SU-DHL-6 (cell line): ENCODE data around the gene HIVEP1.

Experiments used
- EZH2phosphoT487 ChIP-seq: fragments of 200-600 bp; sonication (generic), shearing (Covaris generic); conservative IDR thresholded peaks from 2 replicates; pipeline ENCODE4 v1.6.1; 2018; ENCODE audit warnings: mild to moderate bottlenecking, antibody characterized with exemption, low read length, moderate library complexity, mixed read lengths
- TF ChIP-seq, protein P1 (sequence below): fragments of 200-600 bp; sonication (generic); IDR thresholded peaks from one replicate; pipeline ENCODE4 v1.5.1; 2017; ENCODE audit warnings: antibody characterized with exemption, mild to moderate bottlenecking, low read length, moderate library complexity; ENCODE audit not compliant: insufficient read depth, poor library complexity, severe bottlenecking

DNA sequence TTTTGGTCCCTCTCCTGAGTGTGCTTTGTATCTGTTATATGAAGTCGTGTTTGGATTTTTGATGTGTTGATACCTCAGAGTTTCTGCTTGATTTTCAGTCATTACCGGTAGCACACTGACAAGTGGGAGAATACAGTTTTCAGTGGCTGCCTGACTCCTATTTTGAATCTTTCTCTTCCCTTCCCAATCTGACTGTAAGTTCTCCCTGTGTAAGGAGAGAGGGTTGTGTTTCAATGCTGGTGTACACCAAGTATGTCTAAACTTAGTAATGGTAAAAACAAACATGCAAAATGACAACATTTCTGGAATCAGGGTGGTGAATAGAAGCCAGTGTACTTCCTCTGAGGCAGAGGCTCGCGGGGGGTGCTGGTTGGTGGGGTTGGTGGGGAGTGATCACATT is 103.4 kb downstream of the HIVEP1 start:
- TF ChIP-seq, protein P1, sequence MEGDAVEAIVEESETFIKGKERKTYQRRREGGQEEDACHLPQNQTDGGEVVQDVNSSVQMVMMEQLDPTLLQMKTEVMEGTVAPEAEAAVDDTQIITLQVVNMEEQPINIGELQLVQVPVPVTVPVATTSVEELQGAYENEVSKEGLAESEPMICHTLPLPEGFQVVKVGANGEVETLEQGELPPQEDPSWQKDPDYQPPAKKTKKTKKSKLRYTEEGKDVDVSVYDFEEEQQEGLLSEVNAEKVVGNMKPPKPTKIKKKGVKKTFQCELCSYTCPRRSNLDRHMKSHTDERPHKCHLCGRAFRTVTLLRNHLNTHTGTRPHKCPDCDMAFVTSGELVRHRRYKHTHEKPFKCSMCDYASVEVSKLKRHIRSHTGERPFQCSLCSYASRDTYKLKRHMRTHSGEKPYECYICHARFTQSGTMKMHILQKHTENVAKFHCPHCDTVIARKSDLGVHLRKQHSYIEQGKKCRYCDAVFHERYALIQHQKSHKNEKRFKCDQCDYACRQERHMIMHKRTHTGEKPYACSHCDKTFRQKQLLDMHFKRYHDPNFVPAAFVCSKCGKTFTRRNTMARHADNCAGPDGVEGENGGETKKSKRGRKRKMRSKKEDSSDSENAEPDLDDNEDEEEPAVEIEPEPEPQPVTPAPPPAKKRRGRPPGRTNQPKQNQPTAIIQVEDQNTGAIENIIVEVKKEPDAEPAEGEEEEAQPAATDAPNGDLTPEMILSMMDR: no peak
- no peak for TF ChIP-seq EZH2phosphoT487
